ENCODE results near the gene ANKDD1A.
A peak's percentile ranks its signal among the peaks of the same experiment; 100 is the strongest.

ANKDD1A gene

DNA sequence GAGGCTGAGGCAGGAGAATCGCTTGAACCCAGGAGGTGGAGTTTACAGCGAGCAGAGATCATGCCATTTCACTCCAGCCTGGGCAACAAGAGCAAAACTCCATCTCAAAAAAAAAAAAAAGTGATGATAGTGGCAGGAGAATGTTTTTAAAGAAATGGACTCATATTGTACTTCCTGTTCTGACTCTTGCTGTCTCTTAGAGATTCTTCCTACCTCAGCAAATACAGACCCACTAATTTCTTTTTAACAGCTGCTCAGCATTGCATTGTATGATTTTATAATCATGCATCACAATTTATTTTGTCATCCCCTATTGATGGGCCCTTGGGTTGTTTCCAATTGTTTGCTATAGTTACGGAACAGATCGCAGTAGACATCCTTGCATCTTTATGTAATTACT is 8.8 kb upstream of the ANKDD1A start:
- no peak overlapping the region for H3K4me3 ChIP-seq (ENCODE audit: low read depth, low read length)
- TF ChIP-seq, protein P1, sequence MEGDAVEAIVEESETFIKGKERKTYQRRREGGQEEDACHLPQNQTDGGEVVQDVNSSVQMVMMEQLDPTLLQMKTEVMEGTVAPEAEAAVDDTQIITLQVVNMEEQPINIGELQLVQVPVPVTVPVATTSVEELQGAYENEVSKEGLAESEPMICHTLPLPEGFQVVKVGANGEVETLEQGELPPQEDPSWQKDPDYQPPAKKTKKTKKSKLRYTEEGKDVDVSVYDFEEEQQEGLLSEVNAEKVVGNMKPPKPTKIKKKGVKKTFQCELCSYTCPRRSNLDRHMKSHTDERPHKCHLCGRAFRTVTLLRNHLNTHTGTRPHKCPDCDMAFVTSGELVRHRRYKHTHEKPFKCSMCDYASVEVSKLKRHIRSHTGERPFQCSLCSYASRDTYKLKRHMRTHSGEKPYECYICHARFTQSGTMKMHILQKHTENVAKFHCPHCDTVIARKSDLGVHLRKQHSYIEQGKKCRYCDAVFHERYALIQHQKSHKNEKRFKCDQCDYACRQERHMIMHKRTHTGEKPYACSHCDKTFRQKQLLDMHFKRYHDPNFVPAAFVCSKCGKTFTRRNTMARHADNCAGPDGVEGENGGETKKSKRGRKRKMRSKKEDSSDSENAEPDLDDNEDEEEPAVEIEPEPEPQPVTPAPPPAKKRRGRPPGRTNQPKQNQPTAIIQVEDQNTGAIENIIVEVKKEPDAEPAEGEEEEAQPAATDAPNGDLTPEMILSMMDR (IDR thresholded peaks at IDR 0.05; ENCODE audit: borderline replicate concordance, insufficient read depth, low read depth, low read length), result no peak

DNA sequence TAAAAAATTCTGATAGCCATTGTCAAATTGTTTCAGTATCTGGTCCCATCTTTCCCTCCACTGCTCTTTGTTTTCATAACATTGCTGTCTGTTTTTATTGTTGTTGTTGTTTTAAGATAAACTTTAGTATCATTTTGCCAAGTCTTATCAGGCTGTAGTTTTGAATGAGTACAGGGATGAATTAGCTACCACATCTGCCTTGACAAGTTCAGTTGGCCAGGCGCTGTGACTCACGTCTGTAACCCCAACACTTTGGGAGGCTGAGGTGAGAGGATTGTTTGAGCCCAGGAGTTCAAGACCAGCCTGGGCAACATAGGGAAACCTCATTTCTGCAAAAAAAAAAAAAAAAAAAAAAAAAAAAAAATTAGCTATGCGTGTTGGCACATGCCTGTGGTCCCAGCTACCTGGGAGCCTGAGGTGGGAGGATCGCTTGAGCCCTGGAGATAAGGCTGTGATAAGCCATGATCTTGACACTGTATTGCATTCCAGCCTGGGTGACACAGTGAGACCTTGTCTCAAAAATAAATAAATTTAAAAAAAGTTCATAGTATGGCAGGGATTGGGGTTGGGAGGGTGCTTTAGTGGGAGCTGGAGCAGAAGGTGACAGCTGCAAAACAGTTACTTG is 8.3 kb upstream of the ANKDD1A start:
- no peak overlapping the region for H3K4me3 ChIP-seq (ENCODE audit: low read depth, low read length)
- TF ChIP-seq, protein P1 (IDR thresholded peaks at IDR 0.05; ENCODE audit: borderline replicate concordance, insufficient read depth, low read depth, low read length), result no peak

GRCh38 chr15:64904189-64904588 is 7.5 kb upstream of the ANKDD1A start:
- TF ChIP-seq, protein P1 (IDR thresholded peaks at IDR 0.05; ENCODE audit: borderline replicate concordance, insufficient read depth, low read depth, low read length), result no peak
- H3K4me3 ChIP-seq (ENCODE audit: low read depth, low read length), result no peak overlapping the region

DNA sequence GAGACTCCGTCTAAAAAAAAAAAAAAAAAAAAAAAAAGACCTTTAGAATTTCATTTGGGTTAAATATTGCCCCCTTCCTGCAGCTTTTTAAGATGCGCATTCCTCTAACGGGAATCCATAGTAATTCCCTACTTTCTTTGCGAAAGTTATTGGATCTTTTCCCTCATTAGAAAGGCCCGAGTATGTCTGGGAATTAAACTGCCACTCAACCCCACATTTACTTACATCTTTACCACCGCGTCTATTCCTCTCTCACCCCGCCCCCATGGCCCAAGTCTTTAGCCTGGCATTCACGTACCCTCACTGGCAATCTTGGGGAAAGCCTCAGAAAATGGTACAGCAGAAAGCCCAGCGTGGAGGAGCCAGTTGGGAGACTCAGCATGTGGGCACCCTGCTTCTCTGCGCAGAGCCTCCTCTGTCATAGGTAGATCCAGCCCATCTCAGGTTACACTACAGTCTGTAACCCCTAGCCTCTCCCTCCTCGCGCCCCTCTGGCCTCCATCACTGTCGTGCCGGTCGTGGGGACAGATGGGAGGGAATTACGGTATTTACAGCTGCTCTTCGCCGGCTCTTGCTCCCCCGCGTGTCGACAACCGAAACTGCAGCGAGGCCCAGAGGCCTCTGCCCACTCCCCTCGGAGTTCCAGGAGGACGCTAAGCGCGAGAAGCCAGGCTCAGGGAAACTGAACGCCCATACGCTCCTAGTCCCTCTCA is 6.4 kb upstream of the ANKDD1A start:
- H3K4me3 ChIP-seq (ENCODE audit: low read depth, low read length), result no peak overlapping the region
- TF ChIP-seq, protein P1 (IDR thresholded peaks at IDR 0.05; ENCODE audit: borderline replicate concordance, insufficient read depth, low read depth, low read length), result peak; percentile 84

GRCh38 chr15:64905941-64906340 is 5.8 kb upstream of the ANKDD1A start:
- no peak overlapping the region for H3K4me3 ChIP-seq (ENCODE audit: low read depth, low read length)
- TF ChIP-seq, protein P1 (IDR thresholded peaks at IDR 0.05; ENCODE audit: borderline replicate concordance, insufficient read depth, low read depth, low read length), result no peak

- no peak overlapping the region for H3K4me3 ChIP-seq (ENCODE audit: low read depth, low read length)
- TF ChIP-seq, protein P1 (IDR thresholded peaks at IDR 0.05; ENCODE audit: borderline replicate concordance, insufficient read depth, low read depth, low read length), result no peak
These were observed 5.3 kb upstream of the ANKDD1A start for GRCh38 chr15:64906402-64906801.

DNA sequence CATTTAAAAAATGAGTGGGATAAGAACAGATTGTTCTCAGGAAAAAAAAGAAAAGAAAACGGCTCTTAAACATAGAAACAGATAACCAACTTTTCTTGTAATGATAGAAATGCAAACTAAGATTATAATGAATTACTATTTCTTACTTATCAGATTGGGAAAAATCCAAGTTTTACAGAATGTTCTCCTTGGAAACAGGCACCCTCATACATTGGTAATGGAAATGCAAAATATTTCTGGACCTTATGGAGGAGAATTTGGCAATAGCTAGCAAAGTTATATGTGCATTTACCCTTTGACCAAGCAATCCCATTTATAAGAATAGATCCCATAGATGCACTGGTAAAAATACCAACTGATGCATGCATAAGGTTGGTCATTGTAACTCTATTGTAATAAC is 3.7 kb upstream of the ANKDD1A start:
- TF ChIP-seq, protein P1 (IDR thresholded peaks at IDR 0.05; ENCODE audit: borderline replicate concordance, insufficient read depth, low read depth, low read length), result no peak
- no peak overlapping the region for H3K4me3 ChIP-seq (ENCODE audit: low read depth, low read length)

All from GM12875 (cell line).